ENCODE measurements around the gene TLNRD1.

GRCh38 chr15:81008312-81008711 is 7.6 kb downstream of the TLNRD1 start:
- TF ChIP-seq CTCF (IDR thresholded peaks at IDR 0.05) = no peak
- TF ChIP-seq EP300 (IDR thresholded peaks at IDR 0.05) = no peak

Measured in upper lobe of left lung (tissue), 4 donors.